ENCODE results near the gene IL16. TPM values are rescaled to one million over a fixed set of nuclear protein-coding genes. Genes with fewer than 3 reads are reported as not detected.

Gene IL16
- total RNA-seq, 1 experiment from 2014 or later: not detected

- in situ Hi-C loops (cut with HindIII; ENCODE audit: low pct_unique_long_range_greater_than_20kb, low sequenced_read_pairs): no loop called here
- no peak for DNase-seq (ENCODE audit: low read depth)
Measured at GRCh38 chr15:81296673-81297072, 100.0 kb downstream of the IL16 start.

GRCh38 chr15:81297147-81297572, 100.5 kb downstream of the IL16 start:
- in situ Hi-C loops (cut with HindIII; ENCODE audit: low pct_unique_long_range_greater_than_20kb, low sequenced_read_pairs): no loop called here
- DNase-seq (ENCODE audit: low read depth): peak; percentile 8

- in situ Hi-C loops (cut with HindIII; ENCODE audit: low pct_unique_long_range_greater_than_20kb, low sequenced_read_pairs): no loop called here
- DNase-seq (ENCODE audit: low read depth): no peak
Measured at GRCh38 chr15:81297603-81298575, 101.2 kb downstream of the IL16 start.

GRCh38 chr15:81298611-81299010, 101.9 kb downstream of the IL16 start:
- DNase-seq (ENCODE audit: low read depth): no peak
- in situ Hi-C loops (cut with HindIII; ENCODE audit: low pct_unique_long_range_greater_than_20kb, low sequenced_read_pairs): no loop called here

GRCh38 chr15:81299156-81299555, 102.5 kb downstream of the IL16 start:
- DNase-seq (ENCODE audit: low read depth): no peak
- in situ Hi-C loops (cut with HindIII; ENCODE audit: low pct_unique_long_range_greater_than_20kb, low sequenced_read_pairs): no loop called here

- in situ Hi-C loops (cut with HindIII; ENCODE audit: low pct_unique_long_range_greater_than_20kb, low sequenced_read_pairs): no loop called here
- no peak for DNase-seq (ENCODE audit: low read depth)
Measured at GRCh38 chr15:81299630-81300273, 103.1 kb downstream of the IL16 start.

GRCh38 chr15:81301385-81301784, 104.7 kb downstream of the IL16 start:
- in situ Hi-C loops (cut with HindIII; ENCODE audit: low pct_unique_long_range_greater_than_20kb, low sequenced_read_pairs): no loop called here
- DNase-seq (ENCODE audit: low read depth): no peak

GRCh38 chr15:81301815-81302399, 105.2 kb downstream of the IL16 start:
- in situ Hi-C loops (cut with HindIII; ENCODE audit: low pct_unique_long_range_greater_than_20kb, low sequenced_read_pairs): no loop called here

GRCh38 chr15:81302701-81303109, 106.0 kb downstream of the IL16 start:
- in situ Hi-C loops (cut with HindIII; ENCODE audit: low pct_unique_long_range_greater_than_20kb, low sequenced_read_pairs): no loop called here
- no peak for DNase-seq (ENCODE audit: low read depth)

More at GRCh38 chr15:81301815-81302399, 105.2 kb downstream of the IL16 start:
- DNase-seq (ENCODE audit: low read depth): no peak

- no peak for DNase-seq (ENCODE audit: low read depth)
Measured at GRCh38 chr15:81303244-81304225, 106.9 kb downstream of the IL16 start.

GRCh38 chr15:81304226-81304625, 107.5 kb downstream of the IL16 start:
- in situ Hi-C loops (cut with HindIII; ENCODE audit: low pct_unique_long_range_greater_than_20kb, low sequenced_read_pairs): no loop called here
- DNase-seq (ENCODE audit: low read depth): no peak

More at GRCh38 chr15:81303244-81304225, 106.9 kb downstream of the IL16 start:
- in situ Hi-C loops (cut with HindIII; ENCODE audit: low pct_unique_long_range_greater_than_20kb, low sequenced_read_pairs): no loop called here

- in situ Hi-C loops (cut with HindIII; ENCODE audit: low pct_unique_long_range_greater_than_20kb, low sequenced_read_pairs): no loop called here
- DNase-seq (ENCODE audit: low read depth): no peak
Measured at GRCh38 chr15:81308260-81308659, 111.6 kb downstream of the IL16 start.

- no peak for DNase-seq (ENCODE audit: low read depth)
- in situ Hi-C loops (cut with HindIII; ENCODE audit: low pct_unique_long_range_greater_than_20kb, low sequenced_read_pairs): no loop called here
Measured at GRCh38 chr15:81309647-81310450, 113.2 kb downstream of the IL16 start.

- in situ Hi-C loops (cut with HindIII; ENCODE audit: low pct_unique_long_range_greater_than_20kb, low sequenced_read_pairs): no loop called here
Measured at GRCh38 chr15:81310480-81310879, 113.8 kb downstream of the IL16 start.

GRCh38 chr15:81311752-81312464, 115.2 kb downstream of the IL16 start:
- in situ Hi-C loops (cut with HindIII; ENCODE audit: low pct_unique_long_range_greater_than_20kb, low sequenced_read_pairs): no loop called here
- no peak for DNase-seq (ENCODE audit: low read depth)

More at GRCh38 chr15:81310480-81310879, 113.8 kb downstream of the IL16 start:
- no peak for DNase-seq (ENCODE audit: low read depth)

- in situ Hi-C loops (cut with HindIII; ENCODE audit: low pct_unique_long_range_greater_than_20kb, low sequenced_read_pairs): no loop called here
- peak; percentile 90 for DNase-seq (ENCODE audit: low read depth)
Measured at GRCh38 chr15:81312790-81313543, 116.3 kb downstream of the IL16 start.
